Liver (tissue), 9 donors: ENCODE results near the gene ORAI2. TPM values are rescaled to one million over a fixed set of nuclear protein-coding genes. Genes with fewer than 3 reads are reported as not detected.

Source experiments
- DNase-seq: peaks from one replicate; pipeline ENCODE4 v3.0.0-alpha.2; 2017; ENCODE audit warnings: low spot score
- H3K27ac ChIP-seq, 2 donors: one replicate each; pipeline ENCODE4 v1.7.0; 2013; ENCODE audit warnings: inconsistent platforms in 2 of 2, low read length in 2 of 2, control low read depth in 1 of 2, low read depth in 1 of 2, mild to moderate bottlenecking in 1 of 2
- H3K27me3 ChIP-seq, 4 donors: one replicate each; pipeline versions ENCODE4 v1.6.1 to v1.7.0; 2013; ENCODE audit warnings: low read length in 3 of 4, inconsistent platforms in 1 of 4, mild to moderate bottlenecking in 1 of 4, moderate library complexity in 1 of 4; ENCODE audit not compliant: control insufficient read depth in 4 of 4, insufficient read depth in 4 of 4
- H3K36me3 ChIP-seq, 4 donors: one replicate each; pipeline versions ENCODE4 v1.6.1 to v1.7.0; 2013; ENCODE audit warnings: low read length in 3 of 4, mild to moderate bottlenecking in 3 of 4, low read depth in 1 of 4, moderate library complexity in 1 of 4; ENCODE audit not compliant: control insufficient read depth in 4 of 4, insufficient read depth in 3 of 4
- H3K4me1 ChIP-seq, 4 donors: one replicate each; pipeline versions ENCODE4 v1.6.1 to v1.7.0; 2013; ENCODE audit warnings: low read length in 3 of 4, mild to moderate bottlenecking in 3 of 4, moderate library complexity in 1 of 4; ENCODE audit not compliant: control insufficient read depth in 4 of 4, insufficient read depth in 4 of 4
- H3K4me3 ChIP-seq, 3 donors: one replicate each; pipeline versions ENCODE4 v1.6.1 to v1.7.0; 2013; ENCODE audit warnings: low read length in 3 of 3, control low read depth in 1 of 3, low read depth in 1 of 3, mild to moderate bottlenecking in 1 of 3
- H3K9ac ChIP-seq, 2 donors: one replicate each; pipeline ENCODE4 v1.7.0; 2013; ENCODE audit warnings: low read length in 2 of 2, mild to moderate bottlenecking in 2 of 2, moderate library complexity in 2 of 2, control low read depth in 1 of 2, low read depth in 1 of 2
- H3K9me3 ChIP-seq, 4 donors: one replicate each; pipeline versions ENCODE4 v1.6.1 to v1.7.0; 2013; ENCODE audit warnings: low read length in 3 of 4; ENCODE audit not compliant: control insufficient read depth in 4 of 4
- ATF3 ChIP-seq: IDR thresholded peaks from 2 replicates; pipeline ENCODE4 v1.6.1; 2016; ENCODE audit warnings: antibody characterized with exemption
- CTCF ChIP-seq: fragments of 150-350 bp; IDR thresholded peaks from 2 replicates; pipeline ENCODE4 v1.5.1; 2017; ENCODE audit warnings: improper control_type of control experiment, low read depth, low read length; ENCODE audit not compliant: missing input control
- EGR1 ChIP-seq, 2 donors: IDR thresholded peaks; 2 replicates each; pipeline ENCODE4 v1.6.1; 2016 to 2018; ENCODE audit warnings: antibody characterized with exemption in 2 of 2, low read depth in 2 of 2
- FOXA1 ChIP-seq: IDR thresholded peaks from 2 replicates; pipeline ENCODE4 v1.6.1; 2016; ENCODE audit warnings: antibody characterized with exemption
- FOXA2 ChIP-seq: IDR thresholded peaks from 2 replicates; pipeline ENCODE4 v1.6.1; 2016; ENCODE audit warnings: antibody characterized with exemption
- HNF4A ChIP-seq, 2 donors: conservative IDR thresholded peaks; 2 replicates each; pipeline ENCODE4 v1.6.1; 2016; ENCODE audit warnings: antibody characterized with exemption in 2 of 2, mild to moderate bottlenecking in 2 of 2
- HNF4G ChIP-seq: IDR thresholded peaks from 2 replicates; pipeline ENCODE4 v1.6.1; 2016; ENCODE audit warnings: antibody characterized with exemption
- JUND ChIP-seq, 2 donors: IDR thresholded peaks; 2 replicates each; pipeline ENCODE4 v1.6.1; 2016; ENCODE audit warnings: antibody characterized with exemption in 2 of 2
- MAX ChIP-seq: IDR thresholded peaks from 2 replicates; pipeline ENCODE4 v1.6.1; 2016; ENCODE audit warnings: antibody characterized with exemption
- NR2F2 ChIP-seq: IDR thresholded peaks from 2 replicates; pipeline ENCODE4 v1.6.1; 2016; ENCODE audit warnings: antibody characterized with exemption
- RAD21 ChIP-seq, 2 donors: IDR thresholded peaks; 2 replicates each; pipeline ENCODE4 v1.6.1; 2016; ENCODE audit warnings: antibody characterized with exemption in 2 of 2, mild to moderate bottlenecking in 2 of 2
- REST ChIP-seq: IDR thresholded peaks from 2 replicates; pipeline ENCODE4 v1.6.1; 2016; ENCODE audit warnings: antibody characterized with exemption, mild to moderate bottlenecking
- RXRA ChIP-seq, 2 donors: IDR thresholded peaks; 2 replicates each; pipeline ENCODE4 v1.6.1; 2017 to 2018; ENCODE audit warnings: antibody characterized with exemption in 2 of 2, mild to moderate bottlenecking in 1 of 2
- SP1 ChIP-seq: IDR thresholded peaks from 2 replicates; pipeline ENCODE4 v1.6.1; 2018; ENCODE audit warnings: antibody characterized with exemption, mild to moderate bottlenecking
- TAF1 ChIP-seq: conservative IDR thresholded peaks from 2 replicates; pipeline ENCODE4 v1.6.1; 2016; ENCODE audit warnings: antibody characterized with exemption, mild to moderate bottlenecking
- YY1 ChIP-seq: IDR thresholded peaks from 2 replicates; pipeline ENCODE4 v1.6.1; 2016; ENCODE audit warnings: antibody characterized with exemption, mild to moderate bottlenecking
- WGBS: extraction: QIAGEN DNeasy Blood & Tissue Kit; methylation state at CpG from one replicate; pipeline ENCODE4 v1.1.7; 2013; 5-methylcytosine and 5-hydroxymethylcytosine counted together
- polyA plus RNA-seq, 2 donors: library from polyadenylated mRNA; stranded (reverse) in 1 of 2; unstranded in 1 of 2; fragments of 200-250 nt in 1 of 2; fragments of >200 nt in 1 of 2; fragmentation: Nextera tagmentation in 1 of 2; extraction: Ambion mirVana in 1 of 2; gene quantifications; one replicate each; pipeline versions ENCODE4 v1.2.1 to v1.2.3, GENCODE V29; 2013 to 2015
- total RNA-seq, 2 donors: library from RNA; depleted of rRNA; stranded (reverse); fragments of >200 nt; gene quantifications; one replicate each; pipeline ENCODE4 v1.2.3, GENCODE V29; 2014
- donor health status: healthy.
- donor health status: healthy.
- donor health status: healthy.
- donor health status: healthy.
- donor health status: healthy.

Gene ORAI2
- total and polyA plus RNA-seq, 4 donors, result 1.3 to 10.3 (median 4.8) TPM

GRCh38 chr7:102452451-102452850 lies 19.1 kb downstream of the ORAI2 start:
- no peaks in the 10 kb centered on the region for H3K27me3 ChIP-seq
- no peak overlapping the region for H3K9ac ChIP-seq
- WGBS, result 92% methylated on average over 6 of the region's 6 CpGs
- H3K27ac ChIP-seq, result no peak overlapping the region
- no peaks in the 10 kb centered on the region for H3K4me1 ChIP-seq
- DNase-seq, result no peak
- H3K36me3 ChIP-seq, result peaks cover 2 to 18% (median 5%) of the 10 kb centered on the region in 4 donors
- no peak overlapping the region for H3K4me3 ChIP-seq
- H3K9me3 ChIP-seq, result no peaks in the 10 kb centered on the region
- TF ChIP-seq HNF4G, result no peak
- TF ChIP-seq RAD21 (IDR thresholded peaks at IDR 0.05), result no peak
- TF ChIP-seq YY1, result no peak
- TF ChIP-seq REST, result no peak
- TF ChIP-seq MAX, result no peak
- no peak for TF ChIP-seq CTCF
- no peak for TF ChIP-seq SP1
- no peak for TF ChIP-seq NR2F2
- TF ChIP-seq FOXA2, result no peak

GRCh38 chr7:102453319-102453718 lies 19.9 kb downstream of the ORAI2 start:
- WGBS, result 67% methylated on average over 7 of the region's 7 CpGs
- peaks cover 6 to 26% (median 10%) of the 10 kb centered on the region in 4 donors for H3K36me3 ChIP-seq
- H3K9me3 ChIP-seq, result no peaks in the 10 kb centered on the region
- H3K4me3 ChIP-seq, result no peak overlapping the region
- TF ChIP-seq NR2F2 (no peak), FOXA2 (no peak), CTCF (no peak), REST (no peak), TAF1 (no peak), SP1 (no peak), JUND (IDR thresholded peaks at IDR 0.05) (no peak), RXRA (IDR thresholded peaks at IDR 0.05) (no peak), HNF4G (no peak), HNF4A (conservative IDR thresholded peaks at IDR 0.05) (no peak), ATF3 (no peak), FOXA1 (no peak), EGR1 (IDR thresholded peaks at IDR 0.05; ENCODE audit: low read depth in 2 of 2) (no peak)
- H3K27me3 ChIP-seq, result no peaks in the 10 kb centered on the region
- no peaks in the 10 kb centered on the region for H3K4me1 ChIP-seq
- H3K9ac ChIP-seq, result no peak overlapping the region
- no peak for DNase-seq
- H3K27ac ChIP-seq, result no peak overlapping the region
